Measurements from ENCODE around the gene OXA1L. TPM values are rescaled to one million over a fixed set of nuclear protein-coding genes. Genes with fewer than 3 reads are reported as not detected.
"Not testable (repeated sequence)": the region's sequence is repeated elsewhere in the genome, so short reads cannot be mapped to it uniquely, and the experiment has no call there.

Gene OXA1L
- total RNA-seq, 1 experiment from 2014 or later, result 138 TPM

- ATAC-seq, result no peak
- ChIA-PET POLR2A (no interaction called here), CTCF (interaction anchor here (0.6 kb wide), 1 partner anchor 983 kb away, joined by 3 read pairs; no protein-coding TSS in a partner anchor)
- no peak overlapping the region for H3K4me3 Mint-ChIP-seq
- no peak for DNase-seq (ENCODE audit: low spot score)
- H3K36me3 Mint-ChIP-seq, result no peaks in the 10 kb centered on the region
- H3K9me3 Mint-ChIP-seq, result peaks cover 13% of the 10 kb centered on the region; the same call in 1 of the 2 replicates
- H3K27me3 Mint-ChIP-seq (ENCODE audit: low read depth), result no peaks in the 10 kb centered on the region; the same call in 1 of the 2 replicates
- peaks cover 6% of the 10 kb centered on the region; the same call in 1 of the 2 replicates for H3K4me1 Mint-ChIP-seq
- no peak overlapping the region for H3K27ac Mint-ChIP-seq
- TF ChIP-seq GTF2I (CRISPR knock-in tag; conservative IDR thresholded peaks at IDR 0.05) (no peak), TP53 (CRISPR knock-in tag; IDR thresholded peaks at IDR 0.05) (no peak), FOXP1 (CRISPR knock-in tag; IDR thresholded peaks at IDR 0.05; ENCODE audit: borderline replicate concordance) (no peak), ESRRA (CRISPR knock-in tag; IDR thresholded peaks at IDR 0.05; ENCODE audit: borderline replicate concordance) (no peak), ZBTB21 (CRISPR knock-in tag; IDR thresholded peaks at IDR 0.05; ENCODE audit: borderline replicate concordance) (no peak), NR3C1 (CRISPR knock-in tag; conservative IDR thresholded peaks at IDR 0.05; ENCODE audit: low read depth) (no peak), STAT6 (CRISPR knock-in tag; conservative IDR thresholded peaks at IDR 0.05; ENCODE audit: low read depth) (no peak), E2F1 (CRISPR knock-in tag; IDR thresholded peaks at IDR 0.05) (no peak), JUN (CRISPR knock-in tag; IDR thresholded peaks at IDR 0.05) (no peak), MXD4 (CRISPR knock-in tag; IDR thresholded peaks at IDR 0.05; ENCODE audit: borderline replicate concordance) (no peak), ZNF425 (CRISPR knock-in tag; conservative IDR thresholded peaks at IDR 0.05) (no peak), MLX (CRISPR knock-in tag; IDR thresholded peaks at IDR 0.05) (no peak), JAZF1 (CRISPR knock-in tag; IDR thresholded peaks at IDR 0.05) (no peak), OVOL2 (CRISPR knock-in tag; IDR thresholded peaks at IDR 0.05; ENCODE audit: borderline replicate concordance) (no peak), USF1 (CRISPR knock-in tag; IDR thresholded peaks at IDR 0.05) (no peak), ATF6 (CRISPR knock-in tag; IDR thresholded peaks at IDR 0.05) (no peak), ERG (CRISPR knock-in tag; IDR thresholded peaks at IDR 0.05) (no peak), AFF4 (CRISPR knock-in tag; IDR thresholded peaks at IDR 0.05; ENCODE audit: borderline replicate concordance) (no peak), NFATC4 (CRISPR knock-in tag; IDR thresholded peaks at IDR 0.05) (no peak)
Observed at GRCh38 chr14:22723815-22724214, 42.7 kb upstream of the OXA1L start.

- POLR2A ChIA-PET; H3K27me3 Mint-ChIP-seq (ENCODE audit: low read depth); H3K27ac Mint-ChIP-seq; ATAC-seq; H3K4me3 Mint-ChIP-seq; CTCF ChIA-PET; H3K36me3 Mint-ChIP-seq; H3K4me1 Mint-ChIP-seq; DNase-seq (ENCODE audit: low spot score): not testable (repeated sequence)
- H3K9me3 Mint-ChIP-seq, result peaks cover 13% of the 10 kb centered on the region; the same call in 1 of the 2 replicates
Observed at GRCh38 chr14:22724847-22725246, 41.6 kb upstream of the OXA1L start.

All from WTC11 (cell line).